K562 (cell line): ENCODE measurements around the gene SLC7A4.

Experiments used
- BRF2 ChIP-seq: IDR thresholded peaks from 3 replicates; pipeline ENCODE4 v1.6.1; 2011; ENCODE audit warnings: borderline replicate concordance, mild to moderate bottlenecking; ENCODE audit not compliant: insufficient read length, insufficient read depth
- CREB1 ChIP-seq, 2 experiments: sonication (generic) in 1 of 2; formaldehyde crosslinking in 1 of 2; IDR thresholded peaks; 2 replicates each; pipeline versions ENCODE4 v1.6.1 to v1.8.0; 2012 to 2022; ENCODE audit warnings: inconsistent platforms in 1 of 2, mild to moderate bottlenecking in 1 of 2, missing genetic modification reagents in 1 of 2, moderate library complexity in 1 of 2
- CTCF ChIP-seq, 3 experiments: IDR thresholded peaks in 2 of 3; conservative IDR thresholded peaks in 1 of 3; 2 replicates each; pipeline ENCODE4 v1.5.1; 2011 to 2012; ENCODE audit warnings: low read length in 3 of 3, mild to moderate bottlenecking in 3 of 3, control low read depth in 2 of 3, improper control_type of control experiment in 1 of 3, inconsistent platforms in 1 of 3, low read depth in 1 of 3, mixed read lengths in 1 of 3, moderate library complexity in 1 of 3; ENCODE audit not compliant: insufficient read depth in 2 of 3
- DEAF1 ChIP-seq: fragments of 450-650 bp; formaldehyde crosslinking; IDR thresholded peaks from 2 replicates; pipeline ENCODE4 v1.4.0; 2020; ENCODE audit warnings: mild to moderate bottlenecking, moderate library complexity
- EZH2 ChIP-seq: IDR thresholded peaks from 2 replicates; pipeline ENCODE4 v1.6.1; 2012; ENCODE audit warnings: low read depth, mild to moderate bottlenecking, inconsistent platforms, low read length, borderline replicate concordance
- JUNB ChIP-seq: fragments of 450-650 bp; formaldehyde crosslinking; conservative IDR thresholded peaks from 2 replicates; pipeline ENCODE4 v1.4.0; 2020; ENCODE audit warnings: mild to moderate bottlenecking
- MIER1 ChIP-seq: fragments of 450-650 bp; IDR thresholded peaks from 2 replicates; pipeline ENCODE4 v1.6.1; 2016; ENCODE audit warnings: antibody characterized with exemption, mild to moderate bottlenecking, low read depth
- NFIC ChIP-seq: fragments of 450-650 bp; IDR thresholded peaks from 2 replicates; pipeline ENCODE4 v1.6.1; 2017; ENCODE audit warnings: mild to moderate bottlenecking, inconsistent platforms
- SRF ChIP-seq, 2 experiments: fragments of 250-450, 450-650 bp in 1 of 2; sonication (Bioruptor Pico) in 1 of 2; sonication (generic) in 1 of 2; formaldehyde crosslinking; IDR thresholded peaks; 2 replicates each; pipeline versions ENCODE4 v1.5.0 to v1.5.1; 2020 to 2022; ENCODE audit warnings: mild to moderate bottlenecking in 1 of 2, missing genetic modification reagents in 1 of 2
- THAP7 ChIP-seq: fragments of 250-450 bp; sonication (Bioruptor Pico); IDR thresholded peaks from 2 replicates; pipeline ENCODE4 v1.5.0; 2021
- ZBTB11 ChIP-seq, 3 experiments: fragments of 200-800 bp in 1 of 3; fragments of 250-450 bp in 1 of 3; fragments of 450-650 bp in 1 of 3; sonication (Bioruptor Pico) in 1 of 3; sonication (Bioruptor generic) in 1 of 3; formaldehyde crosslinking in 1 of 3; IDR thresholded peaks; 2 replicates each; pipeline versions ENCODE4 v1.6.1 to v1.8.0; 2016 to 2022; ENCODE audit warnings: mild to moderate bottlenecking in 2 of 3, missing genetic modification characterization in 2 of 3, missing compliant biosample characterization in 1 of 3, moderate library complexity in 1 of 3
- ZNF3 ChIP-seq: fragments of 250-450 bp; sonication (Bioruptor Pico); IDR thresholded peaks from 2 replicates; pipeline ENCODE4 v1.5.0; 2021; ENCODE audit warnings: mild to moderate bottlenecking, moderate library complexity
- ZNF318 ChIP-seq, 2 experiments: fragments of 450-650 bp; IDR thresholded peaks; 2 replicates each; pipeline ENCODE4 v1.6.1; 2016; ENCODE audit warnings: mild to moderate bottlenecking in 2 of 2, borderline replicate concordance in 1 of 2, low read depth in 1 of 2, moderate library complexity in 1 of 2
- ZZZ3 ChIP-seq: fragments of 450-650 bp; IDR thresholded peaks from 2 replicates; pipeline ENCODE4 v1.6.1; 2016; ENCODE audit warnings: antibody characterized with exemption, mild to moderate bottlenecking, moderate library complexity

GRCh38 chr22:21015466-21016006, 16.8 kb downstream of the SLC7A4 start:
- TF ChIP-seq ZNF318 (IDR thresholded peaks at IDR 0.05; ENCODE audit: borderline replicate concordance in 1 of 2, low read depth in 1 of 2) (no peak), CREB1 (IDR thresholded peaks at IDR 0.05) (no peak; the same call in 1 of the 2 replicates), CREB1 (CRISPR knock-in tag; IDR thresholded peaks at IDR 0.05) (no peak), THAP7 (CRISPR knock-in tag) (no peak), DEAF1 (CRISPR knock-in tag) (no peak), CTCF (IDR thresholded peaks at IDR 0.05 in 2 of 3, conservative IDR thresholded peaks at IDR 0.05 in 1 of 3; ENCODE audit: insufficient read depth in 2 of 3, low read depth in 1 of 3, low read length in 3 of 3) (no peak), BRF2 (no peak), NFIC (no peak), ZZZ3 (no peak), SRF (CRISPR knock-in tag; IDR thresholded peaks at IDR 0.05) (peak in 1 of 2 experiments; percentile 70; a peak in 1 of 4 replicates), JUNB (no peak), MIER1 (no peak), ZNF3 (CRISPR knock-in tag) (no peak), ZBTB11 (CRISPR knock-in tag; IDR thresholded peaks at IDR 0.05) (no peak), EZH2 (no peak)
